NCI-H2029 treated with DMSO at 0.1 percent for 48 hours (cell line): Measurements from ENCODE around the gene PTPRN2.
"Not testable (repeated sequence)": the region's sequence is repeated elsewhere in the genome, so short reads cannot be mapped to it uniquely, and the experiment has no call there.

Experiments used
- DNase-seq: peaks from one replicate; lab custom pipeline; 2025; lab: John Stamatoyannopoulos, UW

The PTPRN2 gene

GRCh38 chr7:158468181-158468580, 119.4 kb downstream of the PTPRN2 start:
- no peak for DNase-seq

GRCh38 chr7:158467562-158467961, 120.1 kb downstream of the PTPRN2 start:
- DNase-seq = no peak

GRCh38 chr7:158463317-158463716, 124.3 kb downstream of the PTPRN2 start:
- no peak for DNase-seq

- DNase-seq = no peak
Observed at GRCh38 chr7:158461824-158462223, 125.8 kb downstream of the PTPRN2 start.

GRCh38 chr7:158460665-158461064, 127.0 kb downstream of the PTPRN2 start:
- DNase-seq = no peak

GRCh38 chr7:158458716-158459282, 128.8 kb downstream of the PTPRN2 start:
- DNase-seq = no peak

- DNase-seq = no peak
Observed at GRCh38 chr7:158458096-158458495, 129.5 kb downstream of the PTPRN2 start.

GRCh38 chr7:158457586-158457985, 130.0 kb downstream of the PTPRN2 start:
- DNase-seq = not testable (repeated sequence)

- DNase-seq = no peak
Observed at GRCh38 chr7:158454631-158455030, 133.0 kb downstream of the PTPRN2 start.

GRCh38 chr7:158453663-158454062, 134.0 kb downstream of the PTPRN2 start:
- DNase-seq = no peak

- DNase-seq = no peak
Observed at GRCh38 chr7:158452331-158452730, 135.3 kb downstream of the PTPRN2 start.

- no peak for DNase-seq
Observed at GRCh38 chr7:158450476-158451124, 137.0 kb downstream of the PTPRN2 start.

GRCh38 chr7:158449942-158450341, 137.7 kb downstream of the PTPRN2 start:
- DNase-seq = no peak

GRCh38 chr7:158449266-158449665, 138.4 kb downstream of the PTPRN2 start:
- no peak for DNase-seq

GRCh38 chr7:158448430-158449100, 139.1 kb downstream of the PTPRN2 start:
- no peak for DNase-seq

- DNase-seq = no peak
Observed at GRCh38 chr7:158447506-158448171, 140.0 kb downstream of the PTPRN2 start.

GRCh38 chr7:158447151-158447505, 140.5 kb downstream of the PTPRN2 start:
- DNase-seq = no peak

GRCh38 chr7:158446706-158447105, 140.9 kb downstream of the PTPRN2 start:
- DNase-seq = no peak

- DNase-seq = no peak
Observed at GRCh38 chr7:158446281-158446680, 141.3 kb downstream of the PTPRN2 start.

- no peak for DNase-seq
Observed at GRCh38 chr7:158445421-158446175, 142.0 kb downstream of the PTPRN2 start.

- no peak for DNase-seq
Observed at GRCh38 chr7:158444501-158445420, 142.9 kb downstream of the PTPRN2 start.
